NCI-H146 treated with DMSO at 0.1 percent for 48 hours (cell line): ENCODE data around the gene FRZB.

Experiments used
- DNase-seq: peaks from one replicate; lab custom pipeline; 2025; ENCODE audit not compliant: unreplicated experiment; lab: John Stamatoyannopoulos, UW

Gene FRZB

GRCh38 chr2:182845794-182846417, 20.5 kb downstream of the FRZB start:
- no peak for DNase-seq

GRCh38 chr2:182836451-182836850, 30.0 kb downstream of the FRZB start:
- no peak for DNase-seq

- DNase-seq: no peak
Observed at GRCh38 chr2:182834293-182834692, 32.1 kb downstream of the FRZB start.

GRCh38 chr2:182833084-182833854, 33.2 kb downstream of the FRZB start:
- DNase-seq: no peak

GRCh38 chr2:182831921-182832320, 34.5 kb downstream of the FRZB start:
- DNase-seq: no peak

GRCh38 chr2:182831101-182831500, 35.3 kb downstream of the FRZB start:
- no peak for DNase-seq

GRCh38 chr2:182827182-182827879, 39.1 kb downstream of the FRZB start:
- no peak for DNase-seq

GRCh38 chr2:182826496-182826895, 39.9 kb downstream of the FRZB start:
- no peak for DNase-seq

GRCh38 chr2:182826064-182826463, 40.4 kb downstream of the FRZB start:
- no peak for DNase-seq

- DNase-seq: no peak
Observed at GRCh38 chr2:182824767-182825158, 41.7 kb downstream of the FRZB start.

GRCh38 chr2:182824056-182824766, 42.2 kb downstream of the FRZB start:
- DNase-seq: peak; percentile 16

GRCh38 chr2:182822733-182823132, 43.7 kb downstream of the FRZB start:
- DNase-seq: no peak

GRCh38 chr2:182821182-182821581, 45.3 kb downstream of the FRZB start:
- no peak for DNase-seq

GRCh38 chr2:182819412-182819811, 47.0 kb downstream of the FRZB start:
- DNase-seq: no peak

- no peak for DNase-seq
Observed at GRCh38 chr2:182818925-182819324, 47.5 kb downstream of the FRZB start.

GRCh38 chr2:182818501-182818900, 47.9 kb downstream of the FRZB start:
- DNase-seq: no peak

- no peak for DNase-seq
Observed at GRCh38 chr2:182817558-182817957, 48.9 kb downstream of the FRZB start.

GRCh38 chr2:182816866-182817265, 49.6 kb downstream of the FRZB start:
- DNase-seq: no peak

- no peak for DNase-seq
Observed at GRCh38 chr2:182814804-182815203, 51.6 kb downstream of the FRZB start.

GRCh38 chr2:182814380-182814779, 52.1 kb downstream of the FRZB start:
- no peak for DNase-seq

- no peak for DNase-seq
Observed at GRCh38 chr2:182810087-182810486, 56.4 kb downstream of the FRZB start.
